ENCODE data around the gene FAM13A. TPM values are rescaled to one million over a fixed set of nuclear protein-coding genes. Genes with fewer than 3 reads are reported as not detected.
"Not testable (repeated sequence)": the region's sequence is repeated elsewhere in the genome, so short reads cannot be mapped to it uniquely, and the experiment has no call there.

Gene FAM13A
- total and polyA plus RNA-seq, 8 donors, result 15.7 to 56.4 (median 38.1) TPM

DNA sequence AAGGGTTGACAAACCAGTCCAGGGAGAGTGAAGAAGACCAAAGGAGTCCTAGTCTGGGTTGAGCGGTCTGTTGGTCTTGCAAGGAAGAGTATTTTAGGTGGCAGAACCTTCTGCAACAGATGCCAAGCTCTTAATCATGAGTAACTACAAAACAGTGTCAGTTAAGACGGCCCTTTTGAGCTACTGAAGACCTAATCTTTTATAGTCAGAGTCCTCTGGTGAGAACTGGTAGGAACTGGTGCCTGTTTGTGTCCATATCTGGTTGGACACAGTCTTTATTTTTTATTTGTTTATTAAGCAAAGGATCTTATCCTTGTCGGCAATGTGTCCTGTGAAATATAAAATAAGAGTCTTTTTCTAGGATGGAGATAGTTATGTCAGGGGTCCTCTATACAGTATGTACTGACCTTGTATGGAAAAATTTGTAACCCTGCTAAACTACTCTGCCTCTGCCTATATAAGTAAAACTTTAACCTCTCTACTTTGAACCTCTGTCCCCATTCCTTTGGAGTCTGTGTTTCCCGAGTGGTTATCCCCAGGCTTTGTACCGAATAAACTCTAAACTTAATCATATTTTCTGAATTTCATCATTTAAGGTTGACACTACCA, 47.1 kb downstream of the FAM13A start:
- Histone ChIP-seq H3K36me3 (no peaks in the 10 kb centered on the region), H3K27ac (peak overlapping the region in 2 of 4 donors; percentile 16 to 71), H3K9me3 (no peaks in the 10 kb centered on the region), H3K4me3 (no peak overlapping the region), H3K4me1 (peaks cover 0 to 16% (median 9%) of the 10 kb centered on the region in 3 donors), H3K27me3 (no peaks in the 10 kb centered on the region)
- ATAC-seq (peak; percentile 42 to 80 (median 76)), DNase-seq (no peak), FAIRE-seq (no peak)
- intact Hi-C loops (cut with DNase I), result no loop called here
- TF ChIP-seq, protein P1, sequence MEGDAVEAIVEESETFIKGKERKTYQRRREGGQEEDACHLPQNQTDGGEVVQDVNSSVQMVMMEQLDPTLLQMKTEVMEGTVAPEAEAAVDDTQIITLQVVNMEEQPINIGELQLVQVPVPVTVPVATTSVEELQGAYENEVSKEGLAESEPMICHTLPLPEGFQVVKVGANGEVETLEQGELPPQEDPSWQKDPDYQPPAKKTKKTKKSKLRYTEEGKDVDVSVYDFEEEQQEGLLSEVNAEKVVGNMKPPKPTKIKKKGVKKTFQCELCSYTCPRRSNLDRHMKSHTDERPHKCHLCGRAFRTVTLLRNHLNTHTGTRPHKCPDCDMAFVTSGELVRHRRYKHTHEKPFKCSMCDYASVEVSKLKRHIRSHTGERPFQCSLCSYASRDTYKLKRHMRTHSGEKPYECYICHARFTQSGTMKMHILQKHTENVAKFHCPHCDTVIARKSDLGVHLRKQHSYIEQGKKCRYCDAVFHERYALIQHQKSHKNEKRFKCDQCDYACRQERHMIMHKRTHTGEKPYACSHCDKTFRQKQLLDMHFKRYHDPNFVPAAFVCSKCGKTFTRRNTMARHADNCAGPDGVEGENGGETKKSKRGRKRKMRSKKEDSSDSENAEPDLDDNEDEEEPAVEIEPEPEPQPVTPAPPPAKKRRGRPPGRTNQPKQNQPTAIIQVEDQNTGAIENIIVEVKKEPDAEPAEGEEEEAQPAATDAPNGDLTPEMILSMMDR (IDR thresholded peaks at IDR 0.05), result no peak
- WGBS, 2 donors, result 48 to 60% methylated on average over 5 of the region's 5 CpGs

DNA sequence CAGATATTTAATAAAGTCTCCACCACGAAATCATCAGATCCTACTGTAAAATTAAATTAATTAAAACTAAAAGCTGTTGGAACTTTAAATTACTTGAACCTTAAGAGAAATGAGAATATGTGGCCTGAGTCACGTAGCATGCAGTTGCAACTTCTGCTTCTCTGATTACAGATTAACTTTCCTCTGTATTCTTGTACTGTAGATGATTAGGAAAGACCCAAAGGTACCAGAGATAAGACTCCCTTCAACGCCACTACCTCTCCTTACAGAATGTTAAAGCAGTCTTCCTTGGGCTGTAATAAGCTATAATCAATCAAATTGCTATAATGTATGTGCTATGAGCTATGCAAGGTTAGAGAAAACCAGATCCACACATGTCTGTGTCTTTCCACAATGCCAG, 47.9 kb downstream of the FAM13A start:
- intact Hi-C loops (cut with DNase I), result no loop called here
- H3K4me3 ChIP-seq, result no peak overlapping the region
- DNase-seq, result no peak
- H3K27me3 ChIP-seq, result no peaks in the 10 kb centered on the region
- TF ChIP-seq, protein P1 (IDR thresholded peaks at IDR 0.05), result no peak
- H3K27ac ChIP-seq, result peak overlapping the region in 1 of 4 donors; percentile 71
- ATAC-seq, result peak; percentile 75 to 83 (median 79)
- WGBS, 2 donors, result 26 to 48% methylated on average over 3 of the region's 3 CpGs
- FAIRE-seq, result no peak
- H3K4me1 ChIP-seq, result peaks cover 0 to 16% (median 9%) of the 10 kb centered on the region in 3 donors
- H3K9me3 ChIP-seq, result no peaks in the 10 kb centered on the region
- H3K36me3 ChIP-seq, result no peaks in the 10 kb centered on the region

DNA sequence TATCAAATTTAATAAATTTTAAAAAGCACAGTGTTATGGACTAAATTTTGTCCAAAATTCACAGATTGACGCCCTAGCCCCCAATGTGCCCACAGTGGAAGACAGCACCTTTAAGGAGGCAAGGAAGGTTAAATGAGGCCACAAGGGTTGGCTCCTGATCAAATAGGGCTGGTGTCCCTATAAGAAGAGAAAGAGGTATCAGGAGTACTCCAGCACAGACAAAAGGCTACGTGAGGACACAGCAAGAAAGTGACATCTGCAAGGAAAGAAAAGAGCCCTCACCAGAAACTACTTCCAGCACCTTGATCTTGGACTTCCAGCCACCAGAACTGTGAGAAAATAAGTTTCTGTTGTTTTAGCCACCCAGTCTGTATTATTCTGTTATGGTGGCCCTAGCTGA, 48.8 kb downstream of the FAM13A start:
- intact Hi-C loops (cut with DNase I), result no loop called here
- H3K4me3 ChIP-seq, result no peak overlapping the region
- ATAC-seq, result no peak
- H3K4me1 ChIP-seq, result peaks cover 0 to 16% (median 9%) of the 10 kb centered on the region in 3 donors
- H3K9me3 ChIP-seq, result no peaks in the 10 kb centered on the region
- H3K36me3 ChIP-seq, result no peaks in the 10 kb centered on the region
- DNase-seq, result no peak
- no peak for FAIRE-seq
- H3K27ac ChIP-seq, result no peak overlapping the region
- whole genome bisulfite sequencing, 2 donors, result 96 to 98% methylated on average over 2 of the region's 2 CpGs
- TF ChIP-seq, protein P1 (IDR thresholded peaks at IDR 0.05), result no peak
- no peaks in the 10 kb centered on the region for H3K27me3 ChIP-seq

DNA sequence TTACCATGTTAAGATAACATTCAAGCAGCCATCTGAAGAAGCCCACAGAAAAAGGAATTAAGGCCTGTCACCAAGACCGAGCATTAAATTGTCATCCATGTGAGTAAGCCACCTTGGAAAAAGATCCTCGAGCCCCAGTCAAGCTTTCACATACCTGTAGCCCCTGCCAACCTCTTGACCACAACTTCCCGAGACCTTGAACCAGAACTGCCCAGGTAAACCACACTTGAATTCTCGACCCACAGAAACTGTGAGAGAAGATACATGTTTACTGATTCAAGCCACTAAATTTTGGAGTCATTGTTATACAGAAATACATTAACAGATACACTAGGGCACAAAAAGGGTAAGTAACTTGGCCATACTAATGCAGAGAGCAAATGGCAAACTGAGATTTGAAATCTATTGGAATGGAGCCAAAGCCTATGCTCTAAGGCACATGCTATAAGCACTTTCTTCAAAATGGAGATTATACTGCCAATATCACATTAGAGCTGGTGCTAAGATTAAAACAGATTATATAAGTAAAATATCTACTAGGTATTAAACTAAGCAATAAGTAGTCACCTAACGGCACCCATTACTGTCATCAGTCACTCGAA, 49.5 kb downstream of the FAM13A start:
- WGBS, 2 donors, result 88 to 97% methylated on average over 6 of the region's 6 CpGs
- no peak overlapping the region for H3K27ac ChIP-seq
- no peaks in the 10 kb centered on the region for H3K27me3 ChIP-seq
- intact Hi-C loops (cut with DNase I), result no loop called here
- ATAC-seq (no peak), FAIRE-seq (no peak), DNase-seq (no peak)
- TF ChIP-seq, protein P1 (IDR thresholded peaks at IDR 0.05), result no peak
- no peak overlapping the region for H3K4me3 ChIP-seq
- no peaks in the 10 kb centered on the region for H3K9me3 ChIP-seq
- H3K36me3 ChIP-seq, result no peaks in the 10 kb centered on the region
- peaks cover 0 to 20% (median 11%) of the 10 kb centered on the region in 3 donors for H3K4me1 ChIP-seq

DNA sequence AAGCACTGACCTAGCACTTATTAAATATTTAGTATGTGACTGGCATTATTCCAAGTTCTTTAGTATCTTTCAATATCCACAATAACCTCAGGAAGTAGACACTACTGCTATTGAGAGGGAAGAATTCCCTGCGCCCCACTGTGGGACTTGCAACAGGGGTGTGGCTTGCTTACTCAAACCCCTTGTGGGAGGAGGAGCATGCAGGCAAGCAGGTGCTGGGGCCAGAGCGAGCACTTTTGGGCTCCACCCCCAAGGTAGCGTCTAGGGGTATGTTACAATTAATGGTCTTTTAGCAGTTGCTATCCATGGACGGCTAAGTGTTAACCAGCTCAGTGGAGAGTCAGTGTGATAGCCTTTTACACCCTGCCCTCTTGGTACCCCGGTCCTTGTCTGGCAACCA, 50.7 kb downstream of the FAM13A start:
- intact Hi-C loops (cut with DNase I), result no loop called here

DNA sequence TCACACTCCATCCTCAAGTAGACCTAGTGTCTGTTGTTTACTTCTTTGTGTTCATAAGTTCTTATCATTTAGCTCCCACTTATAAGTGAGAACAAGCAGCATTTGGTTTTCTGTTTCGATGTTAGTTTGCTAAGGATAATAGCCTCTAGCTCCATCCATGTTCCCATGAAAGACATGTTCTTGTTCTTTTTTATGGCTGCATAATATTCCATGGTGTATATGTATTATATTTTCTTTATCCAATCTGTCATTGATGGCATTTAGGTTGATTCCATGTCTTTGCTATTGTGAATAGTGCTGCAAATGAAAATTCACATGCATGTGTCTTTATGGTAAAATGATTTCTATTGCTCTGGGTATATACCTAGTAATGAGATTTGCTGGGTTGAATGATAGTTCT, 51.9 kb downstream of the FAM13A start:
- ATAC-seq, result not testable (repeated sequence)

More for the DNA sequence above, 50.7 kb downstream of the FAM13A start:
- FAIRE-seq (no peak), DNase-seq (peak in 1 of 6 donors; percentile 25), ATAC-seq (no peak)
- Histone ChIP-seq H3K27ac (no peak overlapping the region), H3K36me3 (no peaks in the 10 kb centered on the region), H3K27me3 (no peaks in the 10 kb centered on the region), H3K9me3 (no peaks in the 10 kb centered on the region), H3K4me1 (peaks cover 0 to 31% (median 17%) of the 10 kb centered on the region in 3 donors), H3K4me3 (no peak overlapping the region)
- WGBS, 2 donors, result 95 to 98% methylated on average over 5 of the region's 5 CpGs
- TF ChIP-seq, protein P1 (IDR thresholded peaks at IDR 0.05), result no peak

More for the DNA sequence above, 51.9 kb downstream of the FAM13A start:
- FAIRE-seq; H3K36me3 ChIP-seq; H3K4me3 ChIP-seq; DNase-seq; H3K9me3 ChIP-seq; intact Hi-C loops (cut with DNase I); H3K27ac ChIP-seq; H3K27me3 ChIP-seq: not testable (repeated sequence)
- peaks cover 0 to 32% (median 15%) of the 10 kb centered on the region in 3 donors for H3K4me1 ChIP-seq
- 98 to 100% methylated on average over 1 of the region's 1 CpG for whole genome bisulfite sequencing, 2 donors
